Retinal pigment epithelial cell (primary cell): ENCODE data around the gene ITPKB.

Experiments
- DNase-seq: peaks from one replicate; pipeline ENCODE4 v3.0.0-alpha.2; 2010; ENCODE audit warnings: low read depth
- H3K4me3 ChIP-seq: 2 replicates; pipeline ENCODE4 v1.5.1; 2011; ENCODE audit warnings: mild to moderate bottlenecking, low read length, control low read depth, moderate library complexity
- CTCF ChIP-seq: conservative IDR thresholded peaks from 2 replicates; pipeline ENCODE4 v1.5.1; 2011; ENCODE audit warnings: low read depth, low read length, control low read depth, inconsistent platforms

Gene ITPKB

DNA sequence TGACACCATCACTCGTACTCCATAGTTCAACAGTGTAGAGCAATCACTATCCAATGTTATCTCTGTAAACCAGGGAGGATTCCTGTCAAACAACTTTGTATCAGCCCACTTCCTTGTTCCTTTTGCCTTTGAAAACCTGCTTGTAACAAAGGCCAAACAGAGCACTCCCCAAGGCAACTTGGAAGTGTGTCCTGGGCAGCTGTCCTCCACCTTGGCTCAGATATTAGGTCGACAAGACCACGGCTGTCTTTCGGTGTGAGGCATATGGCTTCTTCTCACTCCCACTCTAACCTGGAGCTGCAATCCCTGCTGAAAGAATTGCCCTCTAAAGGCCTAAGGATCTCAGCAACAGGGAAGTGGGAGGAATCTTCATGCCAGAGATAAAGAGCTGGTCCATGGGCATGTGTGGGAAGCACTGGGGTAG is 66.7 kb downstream of the ITPKB start:
- no peak overlapping the region for H3K4me3 ChIP-seq
- no peak for TF ChIP-seq CTCF
- no peak for DNase-seq

- no peak for TF ChIP-seq CTCF
- H3K4me3 ChIP-seq: no peak overlapping the region
- no peak for DNase-seq
Observed at GRCh38 chr1:226671277-226671676, 67.8 kb downstream of the ITPKB start.

- TF ChIP-seq CTCF: no peak
- no peak for DNase-seq
- H3K4me3 ChIP-seq: no peak overlapping the region
Observed at GRCh38 chr1:226670073-226670472, 69.0 kb downstream of the ITPKB start.

DNA sequence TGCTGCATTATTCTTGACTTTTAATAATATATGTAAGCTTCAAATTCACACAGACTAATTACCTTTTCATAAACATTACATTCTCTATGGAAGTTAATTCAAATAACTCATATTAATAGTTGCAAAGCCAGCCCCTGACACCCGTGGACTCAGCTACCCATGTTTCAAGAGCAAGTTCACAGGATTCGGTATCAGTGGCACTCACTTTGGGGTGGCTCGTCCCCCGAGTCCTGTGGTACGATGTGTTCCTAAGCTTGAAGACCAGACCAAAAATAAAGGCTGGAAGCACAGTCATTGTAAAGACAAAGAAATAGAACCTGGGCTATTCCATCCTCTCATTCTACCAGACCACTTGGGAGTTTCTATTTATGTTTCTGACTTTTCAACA is 70.9 kb downstream of the ITPKB start:
- no peak for DNase-seq
- H3K4me3 ChIP-seq: no peak overlapping the region
- no peak for TF ChIP-seq CTCF

DNA sequence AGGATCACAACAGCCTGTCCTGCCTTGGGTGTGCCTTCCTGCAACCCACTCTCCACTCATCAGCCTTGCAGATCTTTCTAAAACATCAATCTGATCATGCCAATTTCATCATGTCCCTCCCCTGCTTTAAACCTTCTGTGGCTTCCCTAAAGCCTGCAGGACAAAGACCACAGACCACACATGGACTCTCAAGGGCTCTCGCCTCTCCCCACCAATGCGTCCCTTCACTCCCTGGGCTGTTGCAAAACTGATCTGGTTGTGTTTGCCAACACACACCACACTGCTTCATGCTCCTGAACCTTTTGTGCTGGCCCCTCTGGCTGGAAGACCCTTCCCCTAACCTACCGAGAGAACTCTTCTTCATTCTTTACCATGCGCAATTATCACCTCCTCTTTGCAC is 72.4 kb downstream of the ITPKB start:
- H3K4me3 ChIP-seq: no peak overlapping the region
- DNase-seq: no peak
- TF ChIP-seq CTCF: no peak

DNA sequence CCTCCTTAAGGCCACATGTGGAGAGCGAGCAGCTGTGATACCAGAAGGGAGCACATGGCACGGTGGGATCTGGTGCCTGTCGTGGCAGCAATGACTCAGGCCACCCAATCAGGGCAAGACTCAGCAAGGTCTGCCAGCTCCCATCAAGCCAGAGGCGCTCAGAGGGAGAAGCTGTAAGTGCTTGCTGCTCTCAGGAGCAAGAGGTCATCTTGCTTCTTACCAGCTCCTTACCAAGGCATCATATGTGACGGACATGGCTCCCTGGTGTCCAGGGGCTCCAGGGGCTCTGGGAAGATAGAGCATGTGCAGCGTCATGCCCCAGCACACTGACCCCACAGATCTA is 72.9 kb downstream of the ITPKB start:
- DNase-seq: no peak
- H3K4me3 ChIP-seq: no peak overlapping the region
- TF ChIP-seq CTCF: no peak

- no peak overlapping the region for H3K4me3 ChIP-seq
- DNase-seq: no peak
- TF ChIP-seq CTCF: no peak
Observed at GRCh38 chr1:226665505-226666163, 73.4 kb downstream of the ITPKB start.
